ENCODE data around the gene ASCC3. TPM values are rescaled to one million over a fixed set of nuclear protein-coding genes. Genes with fewer than 3 reads are reported as not detected.

Gene ASCC3
- total and polyA plus RNA-seq, 2 experiments from 2014 or later, result 92.9 to 129 TPM

GRCh38 chr6:100924534-100925227 lies 43.6 kb upstream of the ASCC3 start:
- Histone ChIP-seq H3F3A (replicated peaks; ENCODE audit: low read depth) (no peaks in the 10 kb centered on the region), H3K27ac (ENCODE audit: low read depth) (no peak overlapping the region), H3K4me1 (ENCODE audit: insufficient read depth) (no peaks in the 10 kb centered on the region), H2AFZ (no peak overlapping the region), H3K4me3 (no peak overlapping the region), H3K36me3 (ENCODE audit: insufficient read depth) (no peaks in the 10 kb centered on the region), H3K9me2 (ENCODE audit: insufficient read depth) (no peaks in the 10 kb centered on the region; the same call in 1 of the 2 replicates), H3K79me2 (replicated peaks; ENCODE audit: insufficient read depth) (no peaks in the 10 kb centered on the region), H3K27me3 (ENCODE audit: insufficient read depth) (no peaks in the 10 kb centered on the region), H3K4me2 (no peak overlapping the region), H4K20me1 (replicated peaks; ENCODE audit: insufficient read depth) (no peaks in the 10 kb centered on the region)
- no peak overlapping the region for H3K4me3 Mint-ChIP-seq
- DNase-seq (ENCODE audit: low spot score), result no peak
- peaks cover 3% of the 10 kb centered on the region; the same call in 2 of the 3 replicates for H3K4me1 Mint-ChIP-seq
- H3K27ac Mint-ChIP-seq, result no peak overlapping the region
- TF ChIP-seq STAT1 (IDR thresholded peaks at IDR 0.05; ENCODE audit: unreplicated experiment), result no peak
- no peak for TF ChIP-seq REST (IDR thresholded peaks at IDR 0.05; ENCODE audit: unreplicated experiment)
- TF ChIP-seq CREB1 (CRISPR knock-in tag; IDR thresholded peaks at IDR 0.05; ENCODE audit: low read depth), result no peak
- no peak for TF ChIP-seq CTCF (conservative IDR thresholded peaks at IDR 0.05; ENCODE audit: low read depth in 2 of 2)
- no peak for TF ChIP-seq ZNF331 (CRISPR knock-in tag; IDR thresholded peaks at IDR 0.05; ENCODE audit: low read depth)
- TF ChIP-seq EZH2 (IDR thresholded peaks at IDR 0.05; ENCODE audit: low read depth, unreplicated experiment), result no peak
- no peak for TF ChIP-seq ETS1 (IDR thresholded peaks at IDR 0.05)
- TF ChIP-seq ZNF114 (CRISPR knock-in tag; IDR thresholded peaks at IDR 0.05), result no peak
- TF ChIP-seq POLR2AphosphoS5 (IDR thresholded peaks at IDR 0.05; ENCODE audit: low read depth), result no peak
- TF ChIP-seq EZH2phosphoT487 (IDR thresholded peaks at IDR 0.05; ENCODE audit: unreplicated experiment), result no peak
- TF ChIP-seq NANOG (IDR thresholded peaks at IDR 0.05; ENCODE audit: borderline replicate concordance), result no peak
- no peak for TF ChIP-seq ZNF462 (CRISPR knock-in tag; IDR thresholded peaks at IDR 0.05)
- TF ChIP-seq JUNB (IDR thresholded peaks at IDR 0.05; ENCODE audit: unreplicated experiment), result no peak
- no peak for ATAC-seq
- H3K27me3 Mint-ChIP-seq (ENCODE audit: insufficient read depth, low read depth, poor library complexity), result no peaks in the 10 kb centered on the region
- H3K36me3 Mint-ChIP-seq (ENCODE audit: low read depth), result no peaks in the 10 kb centered on the region
- no peaks in the 10 kb centered on the region for H3K9me3 Mint-ChIP-seq

All from GM23338 (cell line).